Keratinocyte (primary cell): ENCODE results near the gene PTCD2. TPM values are rescaled to one million over a fixed set of nuclear protein-coding genes. Genes with fewer than 3 reads are reported as not detected.

Experiments
- DNase-seq: peaks from one replicate; pipeline ENCODE4 v3.0.0-alpha.2; 2011; ENCODE audit warnings: low read depth, missing footprints, low spot score
- FAIRE-seq: peaks from 2 replicates; lab custom pipeline; 2011; peaks lifted over from hg19 to GRCh38; lab: Jason Lieb, UNC
- H2AFZ ChIP-seq: 2 replicates; pipeline ENCODE4 v1.6.0; 2012; ENCODE audit warnings: low read length, control low read depth, inconsistent platforms; ENCODE audit not compliant: control insufficient read depth
- H3K27ac ChIP-seq: 2 replicates; pipeline ENCODE4 v1.5.1; 2011; ENCODE audit warnings: low read length; ENCODE audit not compliant: control insufficient read depth, insufficient read depth
- H3K27me3 ChIP-seq: 3 replicates; pipeline ENCODE4 v1.6.0; 2011; ENCODE audit warnings: low read length; ENCODE audit not compliant: control insufficient read depth, insufficient read depth; ENCODE audit errors: extremely low read depth
- H3K36me3 ChIP-seq, 2 experiments: 2 replicates in 1 of 2; 3 replicates in 1 of 2; pipeline ENCODE4 v1.5.1; 2011; ENCODE audit warnings: low read length in 2 of 2, mild to moderate bottlenecking in 1 of 2; ENCODE audit not compliant: control insufficient read depth in 2 of 2, insufficient read depth in 2 of 2; ENCODE audit errors: extremely low read depth in 1 of 2
- H3K4me1 ChIP-seq: 3 replicates; pipeline ENCODE4 v1.5.1; 2011; ENCODE audit warnings: low read length; ENCODE audit not compliant: control insufficient read depth, insufficient read depth; ENCODE audit errors: extremely low read depth
- H3K4me2 ChIP-seq: 3 replicates; pipeline ENCODE4 v1.6.0; 2011; ENCODE audit warnings: low read depth, low read length; ENCODE audit not compliant: control insufficient read depth, insufficient read depth; ENCODE audit errors: extremely low read depth
- H3K4me3 ChIP-seq, 3 experiments: fragments of 200-600 bp in 1 of 3; sonication (generic) in 1 of 3; 2 replicates in 2 of 3; 3 replicates in 1 of 3; pipeline ENCODE4 v1.5.1; 2011 to 2016; ENCODE audit warnings: low read length in 3 of 3, mild to moderate bottlenecking in 3 of 3, control low read depth in 2 of 3, inconsistent platforms in 1 of 3, low read depth in 1 of 3, mixed read lengths in 1 of 3, mixed run types in 1 of 3, moderate library complexity in 1 of 3; ENCODE audit not compliant: control insufficient read depth in 2 of 3, insufficient read depth in 2 of 3; ENCODE audit errors: extremely low read depth in 1 of 3
- H3K79me2 ChIP-seq: 2 replicates; pipeline ENCODE4 v1.6.0; 2012; ENCODE audit warnings: low read length; ENCODE audit not compliant: control insufficient read depth, insufficient read depth
- H3K9ac ChIP-seq: 3 replicates; pipeline ENCODE4 v1.6.0; 2011; ENCODE audit warnings: low read length; ENCODE audit not compliant: control insufficient read depth, insufficient read depth; ENCODE audit errors: extremely low read depth
- H3K9me1 ChIP-seq: 3 replicates; pipeline ENCODE4 v1.6.0; 2011; ENCODE audit warnings: low read length; ENCODE audit not compliant: control insufficient read depth, insufficient read depth; ENCODE audit errors: extremely low read depth
- H3K9me3 ChIP-seq: 2 replicates; pipeline ENCODE4 v1.5.1; 2012; ENCODE audit warnings: low read depth, low read length; ENCODE audit not compliant: control insufficient read depth
- H4K20me1 ChIP-seq: 3 replicates; pipeline ENCODE4 v1.6.0; 2011; ENCODE audit warnings: low read length; ENCODE audit not compliant: control insufficient read depth, insufficient read depth; ENCODE audit errors: extremely low read depth
- CTCF ChIP-seq, 3 experiments: IDR thresholded peaks in 1 of 3; conservative IDR thresholded peaks in 1 of 3; optimal IDR thresholded peaks in 1 of 3; 2 replicates in 2 of 3; 3 replicates in 1 of 3; pipeline versions ENCODE3 to v1.5.1; 2011; ENCODE audit warnings: low read length in 3 of 3, mild to moderate bottlenecking in 3 of 3, moderate library complexity in 2 of 3, control low read depth in 1 of 3, inconsistent platforms in 1 of 3; ENCODE audit not compliant: insufficient read depth in 2 of 3; ENCODE audit errors: extremely low read depth in 1 of 3
- EZH2 ChIP-seq: IDR thresholded peaks from one replicate; pipeline ENCODE4 v1.6.1; 2012; ENCODE audit warnings: inconsistent platforms, mild to moderate bottlenecking, low read length, moderate library complexity
- dilution Hi-C: fragments of 300-500 bp; cut with MboI; formaldehyde crosslinking; loops from one replicate; pipeline ENCODE4 v1.7.0; 2020; ENCODE audit warnings: low sequenced_read_pairs; ENCODE audit not compliant: extremely low pct_ligation_motif_present
- polyA plus RNA-seq, 5 experiments: library from polyadenylated mRNA; depleted of rRNA in 3 of 5; stranded (reverse) in 3 of 5; stranded (forward) in 1 of 5; unstranded in 1 of 5; fragments of >200 nt; gene quantifications; 1 replicate in 1 of 5; 2 replicates in 3 of 5; 3 replicates in 1 of 5; pipeline versions ENCODE4 v1.2.1 to v1.2.3, GENCODE V29; 2011 to 2012; ENCODE audit warnings: missing spikeins in 2 of 5, low read depth in 1 of 5, low replicate concordance in 1 of 5

The PTCD2 gene
- polyA plus RNA-seq, 1 donor (not counting 4 experiments of a cell fraction or from before 2014, with no cell fraction given) = 13.1 TPM

- H3K36me3 ChIP-seq = peaks cover 0 to 14% of the 10 kb centered on the region in 2 experiments
- no peak for TF ChIP-seq CTCF (optimal IDR thresholded peaks at IDR 0.05 in 1 of 3, IDR thresholded peaks at IDR 0.05 in 1 of 3, conservative IDR thresholded peaks at IDR 0.05 in 1 of 3; ENCODE audit: extremely low read depth in 1 of 3, insufficient read depth in 2 of 3, low read length in 3 of 3)
- no peak for TF ChIP-seq EZH2
- H3K4me1 ChIP-seq = peaks cover 45% of the 10 kb centered on the region
- no peaks in the 10 kb centered on the region for H3K9me1 ChIP-seq
- H3K27ac ChIP-seq = no peak overlapping the region
- no peak overlapping the region for H3K4me3 ChIP-seq
- FAIRE-seq (no peak), DNase-seq (no peak)
- H3K4me2 ChIP-seq = no peak overlapping the region
- H3K27me3 ChIP-seq = no peaks in the 10 kb centered on the region
- dilution Hi-C loops = no loop called here
- H2AFZ ChIP-seq = no peak overlapping the region
- H3K79me2 ChIP-seq = no peaks in the 10 kb centered on the region
- no peaks in the 10 kb centered on the region for H3K9me3 ChIP-seq
- no peaks in the 10 kb centered on the region for H4K20me1 ChIP-seq
- H3K9ac ChIP-seq = no peak overlapping the region
Measured at GRCh38 chr5:72364951-72365350, 44.8 kb downstream of the PTCD2 start.

- no peaks in the 10 kb centered on the region for H3K9me1 ChIP-seq
- H3K9ac ChIP-seq = peak overlapping the region; percentile 6
- H3K9me3 ChIP-seq = no peaks in the 10 kb centered on the region
- H4K20me1 ChIP-seq = no peaks in the 10 kb centered on the region
- no peak overlapping the region for H3K27ac ChIP-seq
- peak overlapping the region; percentile 10 for H3K4me2 ChIP-seq
- no peaks in the 10 kb centered on the region for H3K27me3 ChIP-seq
- H2AFZ ChIP-seq = peak overlapping the region; percentile 27
- no peak for DNase-seq
- no peaks in the 10 kb centered on the region for H3K79me2 ChIP-seq
- no peak overlapping the region for H3K4me3 ChIP-seq
- no peak for TF ChIP-seq EZH2
- peak; percentile 66 to 78 (median 70) for TF ChIP-seq CTCF (optimal IDR thresholded peaks at IDR 0.05 in 1 of 3, IDR thresholded peaks at IDR 0.05 in 1 of 3, conservative IDR thresholded peaks at IDR 0.05 in 1 of 3; ENCODE audit: extremely low read depth in 1 of 3, insufficient read depth in 2 of 3, low read length in 3 of 3)
- FAIRE-seq = peak; percentile 73
- H3K36me3 ChIP-seq = peaks cover 0 to 11% of the 10 kb centered on the region in 2 experiments
- H3K4me1 ChIP-seq = peaks cover 45% of the 10 kb centered on the region
- dilution Hi-C loops = no loop called here
Measured at GRCh38 chr5:72366324-72366976, 46.3 kb downstream of the PTCD2 start.
